ENCODE data around the gene ZNF853.

- TF ChIP-seq SUZ12 (IDR thresholded peaks at IDR 0.05) (no peak), ELF4 (IDR thresholded peaks at IDR 0.05) (no peak), PKNOX1 (IDR thresholded peaks at IDR 0.05) (no peak), HDGF (IDR thresholded peaks at IDR 0.05; ENCODE audit: borderline replicate concordance) (no peak), L3MBTL2 (conservative IDR thresholded peaks at IDR 0.05) (no peak), ZNF384 (IDR thresholded peaks at IDR 0.05) (no peak), TARDBP (IDR thresholded peaks at IDR 0.05) (no peak), FOXA1 (IDR thresholded peaks at IDR 0.05) (no peak)
Measured at GRCh38 chr7:6648066-6648814, 32.8 kb downstream of the ZNF853 start.

All from HEK293T (cell line).